Activated naive CD8-positive, alpha-beta T cell treated with anti-CD3 and anti-CD28 coated beads, Interleukin-2, amount 50 U/mL, for 16 hours (primary cell): ENCODE data around the gene ENDOU.
"Not testable (repeated sequence)": the region's sequence is repeated elsewhere in the genome, so short reads cannot be mapped to it uniquely, and the experiment has no call there.

Experiments
- DNase-seq: peaks from one replicate; pipeline ENCODE4 v3.0.0-alpha.2; 2020; ENCODE audit warnings: low read depth, low spot score

ENDOU gene

GRCh38 chr12:47686645-47687240 is 38.5 kb downstream of the ENDOU start:
- DNase-seq: no peak

GRCh38 chr12:47679785-47680184 is 45.5 kb downstream of the ENDOU start:
- no peak for DNase-seq

GRCh38 chr12:47672068-47672467 is 53.2 kb downstream of the ENDOU start:
- DNase-seq: no peak

- DNase-seq: not testable (repeated sequence)
Observed at GRCh38 chr12:47667935-47668334, 57.4 kb downstream of the ENDOU start.
